ENCODE data around the gene ATP8B4.

- TF ChIP-seq CTCF (conservative IDR thresholded peaks at IDR 0.05; ENCODE audit: low read depth, low read length) (no peak), EZH2 (IDR thresholded peaks at IDR 0.05; ENCODE audit: low read length, unreplicated experiment) (no peak), EZH2phosphoT487 (IDR thresholded peaks at IDR 0.05; ENCODE audit: borderline replicate concordance, low read length) (no peak)
Observed at GRCh38 chr15:50016951-50017350, 102.1 kb downstream of the ATP8B4 start.

Measured in PC-3 (cell line).